Inflammatory macrophage treated with lipopolysaccharide for 1 hour (primary cell): ENCODE results near the gene PDE4D.

ENCODE experiments used
- DNase-seq, 2 donors: peaks; one replicate each; pipeline ENCODE4 v3.0.0-alpha.2; 2020 to 2022

PDE4D gene

GRCh38 chr5:59272809-59273427 is 620.6 kb downstream of the PDE4D start:
- DNase-seq = no peak

GRCh38 chr5:59268756-59269415 is 624.6 kb downstream of the PDE4D start:
- peak; percentile 42 to 61 for DNase-seq

GRCh38 chr5:59267033-59267432 is 626.5 kb downstream of the PDE4D start:
- DNase-seq = no peak

GRCh38 chr5:59266410-59266809 is 627.1 kb downstream of the PDE4D start:
- DNase-seq = no peak

GRCh38 chr5:59264639-59265245 is 628.8 kb downstream of the PDE4D start:
- DNase-seq = no peak

GRCh38 chr5:59264013-59264412 is 629.5 kb downstream of the PDE4D start:
- no peak for DNase-seq

- no peak for DNase-seq
Measured at GRCh38 chr5:59261969-59262368, 631.6 kb downstream of the PDE4D start.

GRCh38 chr5:59260973-59261372 is 632.6 kb downstream of the PDE4D start:
- no peak for DNase-seq

GRCh38 chr5:59260200-59260599 is 633.3 kb downstream of the PDE4D start:
- DNase-seq = peak; percentile 65

GRCh38 chr5:59259237-59259636 is 634.3 kb downstream of the PDE4D start:
- no peak for DNase-seq

GRCh38 chr5:59257488-59258400 is 635.8 kb downstream of the PDE4D start:
- DNase-seq = no peak

GRCh38 chr5:59256331-59256730 is 637.2 kb downstream of the PDE4D start:
- no peak for DNase-seq

- DNase-seq = no peak
Measured at GRCh38 chr5:59254055-59254687, 639.4 kb downstream of the PDE4D start.

GRCh38 chr5:59253625-59254024 is 639.9 kb downstream of the PDE4D start:
- DNase-seq = no peak

- no peak for DNase-seq
Measured at GRCh38 chr5:59251627-59252026, 641.9 kb downstream of the PDE4D start.

- no peak for DNase-seq
Measured at GRCh38 chr5:59249726-59250125, 643.8 kb downstream of the PDE4D start.

- DNase-seq = no peak
Measured at GRCh38 chr5:59249160-59249559, 644.4 kb downstream of the PDE4D start.

GRCh38 chr5:59246882-59247281 is 646.6 kb downstream of the PDE4D start:
- no peak for DNase-seq

- no peak for DNase-seq
Measured at GRCh38 chr5:59246145-59246869, 647.2 kb downstream of the PDE4D start.

GRCh38 chr5:59245198-59245597 is 648.3 kb downstream of the PDE4D start:
- DNase-seq = no peak

GRCh38 chr5:59241552-59241951 is 652.0 kb downstream of the PDE4D start:
- no peak for DNase-seq

GRCh38 chr5:59241119-59241518 is 652.4 kb downstream of the PDE4D start:
- DNase-seq = no peak
